Calu3 (cell line): Measurements from ENCODE around the gene HMGA1. TPM values are rescaled to one million over a fixed set of nuclear protein-coding genes. Genes with fewer than 3 reads are reported as not detected.
"Not testable (repeated sequence)": the region's sequence is repeated elsewhere in the genome, so short reads cannot be mapped to it uniquely, and the experiment has no call there.

Source experiments
- BruUV-seq: library from RNA; stranded (reverse); fragments of 400-500 nt; replicated peaks from 2 replicates; lab custom pipeline; 2021; lab: Mats Ljungman, UMichigan
- CTCF ChIA-PET: fragments of 300-600 bp; sonication (Branson Sonifier 250); formaldehyde crosslinking; loops from one replicate; lab custom pipeline; 2022; ENCODE audit warnings: antibody characterized with exemption; lab: Charles Lee
- DNase-seq: peaks from one replicate; pipeline ENCODE4 v3.0.0; 2022
- H3K27ac Mint-ChIP-seq: one replicate; pipeline ENCODE4 v1.8.0; 2022; ENCODE audit warnings: mixed read lengths; ENCODE audit not compliant: unreplicated experiment
- H3K27me3 Mint-ChIP-seq: one replicate; pipeline ENCODE4 v1.8.0; 2022; ENCODE audit warnings: mixed read lengths; ENCODE audit not compliant: unreplicated experiment
- H3K36me3 Mint-ChIP-seq: one replicate; pipeline ENCODE4 v1.8.0; 2022; ENCODE audit warnings: mild to moderate bottlenecking, moderate library complexity, mixed read lengths; ENCODE audit not compliant: insufficient read depth, unreplicated experiment
- H3K4me1 Mint-ChIP-seq: one replicate; pipeline ENCODE4 v1.8.0; 2022; ENCODE audit warnings: mild to moderate bottlenecking, low read depth, mixed read lengths; ENCODE audit not compliant: unreplicated experiment
- H3K4me3 Mint-ChIP-seq: one replicate; pipeline ENCODE4 v1.8.0; 2022; ENCODE audit warnings: mild to moderate bottlenecking, low read depth, moderate library complexity, mixed read lengths; ENCODE audit not compliant: unreplicated experiment
- H3K9me3 Mint-ChIP-seq: one replicate; pipeline ENCODE4 v1.8.0; 2022; ENCODE audit warnings: low read depth, mixed read lengths; ENCODE audit not compliant: unreplicated experiment
- CTCF ChIP-seq: fragments of 200-600 bp; IDR thresholded peaks from one replicate; pipeline ENCODE4 v1.8.0; 2022; ENCODE audit warnings: antibody characterized with exemption; ENCODE audit not compliant: unreplicated experiment
- intact Hi-C: fragments of 100-400 bp; cut with micrococcal nuclease; formaldehyde crosslinking; loops from one replicate; pipeline ENCODE4 v1.10.0; 2022; ENCODE audit not compliant: unreplicated experiment
- total RNA-seq: library from RNA; stranded (reverse); gene quantifications from 2 replicates; pipeline ENCODE4 v1.2.3, GENCODE V29; 2022

HMGA1 gene
- total RNA-seq, 1 experiment from 2014 or later: 1,138 TPM

- intact Hi-C loops: no loop called here
- CTCF ChIA-PET: no interaction called here
- no peaks in the 10 kb centered on the region for H3K36me3 Mint-ChIP-seq
These were observed 24.0 kb downstream of the HMGA1 start for GRCh38 chr6:34260576-34261267.

DNA sequence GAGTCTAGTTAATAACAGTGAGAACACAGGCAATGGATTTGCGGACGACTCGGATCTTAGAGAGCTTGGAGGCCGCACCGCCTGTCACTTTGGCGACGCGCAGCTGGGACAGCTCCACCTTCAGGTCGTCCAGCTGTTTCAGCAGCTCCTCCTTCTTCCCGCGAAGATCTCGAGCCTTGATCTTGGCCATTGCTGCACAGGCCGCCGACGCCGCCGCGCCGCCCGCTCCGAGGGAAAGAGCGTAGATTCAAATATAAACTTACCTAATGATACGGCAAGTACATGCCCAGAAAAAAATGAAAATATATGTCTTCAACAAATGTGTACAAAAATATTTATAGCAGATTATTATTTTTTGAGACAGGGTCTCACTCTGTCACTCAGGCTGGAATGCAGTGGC, 26.8 kb downstream of the HMGA1 start:
- H3K27ac Mint-ChIP-seq, BruUV-seq, DNase-seq, intact Hi-C loops, H3K27me3 Mint-ChIP-seq, H3K4me1 Mint-ChIP-seq, H3K4me3 Mint-ChIP-seq, H3K36me3 Mint-ChIP-seq, H3K9me3 Mint-ChIP-seq, CTCF ChIA-PET: not testable (repeated sequence)

More at GRCh38 chr6:34260576-34261267, 24.0 kb downstream of the HMGA1 start:
- no peak for TF ChIP-seq CTCF
- Mint-ChIP-seq H3K9me3 (peaks cover 10% of the 10 kb centered on the region), H3K4me3 (no peak overlapping the region), H3K27me3 (no peaks in the 10 kb centered on the region), H3K4me1 (no peaks in the 10 kb centered on the region), H3K27ac (no peak overlapping the region)
- BruUV-seq: no TSS peak
- DNase-seq: no peak

DNA sequence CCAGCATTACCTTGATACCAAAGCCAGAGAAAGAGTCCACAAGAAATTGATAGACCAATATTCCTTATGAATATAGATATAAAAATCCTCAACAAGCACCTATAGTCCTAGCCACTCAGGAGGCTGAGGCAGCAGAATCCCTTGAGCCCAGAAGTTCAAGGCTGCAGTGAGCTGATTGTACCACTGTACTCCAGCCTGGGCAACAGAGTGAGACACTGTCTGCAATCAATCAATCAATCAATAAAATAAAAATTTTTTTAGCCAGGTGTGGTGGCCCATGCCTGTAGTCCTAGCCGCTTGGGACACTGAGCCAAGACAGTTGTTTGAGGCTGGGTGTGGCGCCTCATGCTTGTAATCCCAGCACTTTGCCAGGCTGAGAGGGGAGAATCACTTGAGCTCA, 31.1 kb downstream of the HMGA1 start:
- Mint-ChIP-seq H3K36me3 (no peaks in the 10 kb centered on the region), H3K9me3 (peaks cover 6% of the 10 kb centered on the region), H3K4me3 (no peak overlapping the region), H3K27me3 (no peaks in the 10 kb centered on the region), H3K27ac (no peak overlapping the region), H3K4me1 (no peaks in the 10 kb centered on the region)
- no peak for DNase-seq
- intact Hi-C loops: no loop called here
- BruUV-seq: no TSS peak
- TF ChIP-seq CTCF: no peak
- CTCF ChIA-PET: interaction anchor here (0.8 to 1.0 kb wide), 3 partner anchors 18 to 147 kb away, joined by 3 to 5 read pairs (median 3); partner anchors contain the start of gene SMIM29

- H3K27me3 Mint-ChIP-seq, H3K4me3 Mint-ChIP-seq, BruUV-seq, H3K27ac Mint-ChIP-seq, H3K9me3 Mint-ChIP-seq, intact Hi-C loops, DNase-seq, CTCF ChIA-PET, H3K36me3 Mint-ChIP-seq: not testable (repeated sequence)
- H3K4me1 Mint-ChIP-seq: peaks cover 13% of the 10 kb centered on the region
These were observed 32.5 kb downstream of the HMGA1 start for GRCh38 chr6:34269132-34269531.

DNA sequence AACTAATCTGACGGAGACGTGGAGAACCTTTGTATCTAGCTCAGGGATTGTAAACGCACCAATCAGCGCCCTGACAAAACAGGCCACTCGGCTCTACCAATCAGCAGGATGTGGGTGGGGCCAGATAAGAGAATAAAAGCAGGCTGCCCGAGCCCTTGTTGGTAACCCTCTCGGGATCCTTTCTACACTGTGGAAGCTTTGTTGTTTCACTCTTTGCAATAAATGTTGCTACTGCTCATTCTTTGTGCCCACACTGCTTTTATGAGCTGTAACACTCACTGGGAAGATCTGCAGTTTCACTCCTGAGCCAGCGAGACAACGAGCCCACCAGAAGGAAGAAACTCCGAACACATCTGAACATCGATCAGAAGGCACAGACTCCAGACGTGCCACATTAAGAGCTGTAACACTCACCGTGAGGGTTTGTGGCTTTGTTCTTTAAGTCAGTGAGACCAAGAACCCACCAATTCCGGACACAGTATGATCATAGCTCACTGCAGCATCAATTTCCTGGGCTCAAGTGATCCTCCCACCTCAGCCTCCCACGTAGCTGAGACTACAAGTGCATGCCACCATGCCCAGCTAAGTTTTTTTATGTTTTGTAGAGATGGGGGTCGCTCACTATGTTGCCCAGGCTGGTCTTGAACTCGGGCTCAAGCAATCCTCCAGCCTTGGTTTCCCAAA, 33.1 kb downstream of the HMGA1 start:
- H3K27me3 Mint-ChIP-seq, H3K36me3 Mint-ChIP-seq, H3K9me3 Mint-ChIP-seq, DNase-seq, H3K4me3 Mint-ChIP-seq, intact Hi-C loops, BruUV-seq, H3K27ac Mint-ChIP-seq: not testable (repeated sequence)
- CTCF ChIA-PET: interaction anchor here (0.6 to 0.8 kb wide), 2 partner anchors 13 to 41 kb away, joined by 3 to 5 read pairs; no protein-coding TSS in a partner anchor
- H3K4me1 Mint-ChIP-seq: peaks cover 16% of the 10 kb centered on the region
